ENCODE data around the gene KREMEN2.

DNA sequence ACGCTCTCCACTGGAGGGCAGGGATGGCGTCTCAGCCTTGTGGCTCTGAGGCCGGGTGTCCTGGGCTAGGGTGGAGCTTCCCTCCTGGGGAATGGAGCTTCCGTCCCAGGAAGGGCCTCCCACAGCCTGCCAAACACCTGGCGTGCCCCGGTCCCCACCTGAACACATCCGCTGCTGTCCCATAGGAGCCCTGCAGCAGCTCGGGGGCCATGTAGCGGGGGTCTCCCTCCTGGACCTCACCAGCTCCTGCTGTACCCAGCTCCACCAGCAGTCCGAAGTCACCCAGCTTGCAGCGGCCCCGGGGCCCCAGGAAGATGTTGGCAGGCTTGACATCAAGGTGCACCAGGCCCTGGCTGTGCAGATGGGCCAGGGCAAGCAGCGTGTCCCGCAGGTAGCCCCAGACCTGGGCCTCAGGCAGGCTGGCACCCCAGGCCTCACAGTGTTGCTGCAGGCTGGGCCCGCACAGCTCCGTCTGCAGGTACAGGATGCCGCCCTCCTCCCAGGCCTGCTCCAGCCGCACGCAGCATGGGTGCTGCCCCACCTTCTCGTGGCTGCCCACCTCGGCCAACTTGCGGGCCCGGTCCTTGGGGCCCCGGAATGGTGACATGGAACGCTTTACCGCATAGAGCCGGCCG lies 11.2 kb downstream of the KREMEN2 start:
- TF ChIP-seq SMC3 (IDR thresholded peaks at IDR 0.05; ENCODE audit: low read depth, low read length) (no peak), POLR2A (IDR thresholded peaks at IDR 0.05; ENCODE audit: low read depth, low read length) (no peak)
